GM18505 (cell line): ENCODE results near the gene RBMS3.
"Not testable (repeated sequence)": the region's sequence is repeated elsewhere in the genome, so short reads cannot be mapped to it uniquely, and the experiment has no call there.

ENCODE experiments used
- ATAC-seq: cut with Tn5 transposase; IDR thresholded peaks from one replicate; pipeline ENCODE4 v1.9.1; 2021; ENCODE audit not compliant: unreplicated experiment
- POLR2A ChIP-seq: IDR thresholded peaks from 4 replicates; pipeline ENCODE4 v1.6.1; 2011; ENCODE audit warnings: borderline replicate concordance; ENCODE audit not compliant: insufficient read depth, insufficient read length; ENCODE audit errors: extremely low read depth

RBMS3 gene

GRCh38 chr3:29280404-29281093 lies at the start of gene RBMS3:
RBMS3 (plus strand) TSS chr3:29281071.
- peak; percentile 39 for ATAC-seq
- no peak for TF ChIP-seq POLR2A

- not testable (repeated sequence) for ATAC-seq
Observed at GRCh38 chr3:29233126-29233525, 47.7 kb upstream of the RBMS3 start.

- ATAC-seq = no peak
- no peak for TF ChIP-seq POLR2A
Observed at GRCh38 chr3:29236146-29236840, 44.6 kb upstream of the RBMS3 start.

DNA sequence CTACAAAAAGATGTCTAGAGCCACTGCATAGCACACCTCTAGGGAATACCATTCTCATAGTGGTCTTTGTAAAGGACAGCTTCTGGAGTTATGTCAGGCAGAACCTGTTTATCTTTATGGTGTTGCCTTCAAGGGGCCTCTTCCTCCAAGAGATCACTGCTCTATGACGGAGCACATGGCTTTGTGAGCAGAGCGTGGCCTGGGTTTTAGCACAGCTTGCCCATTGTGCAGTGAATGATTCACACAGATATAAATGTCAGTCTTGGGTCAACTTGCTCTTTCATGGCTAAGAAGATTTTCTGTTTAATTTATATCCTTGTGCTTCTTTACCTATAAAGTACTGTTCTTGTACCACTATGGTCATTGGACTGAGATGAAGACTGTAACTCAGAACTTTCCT lies 41.5 kb upstream of the RBMS3 start:
- no peak for ATAC-seq
- no peak for TF ChIP-seq POLR2A

DNA sequence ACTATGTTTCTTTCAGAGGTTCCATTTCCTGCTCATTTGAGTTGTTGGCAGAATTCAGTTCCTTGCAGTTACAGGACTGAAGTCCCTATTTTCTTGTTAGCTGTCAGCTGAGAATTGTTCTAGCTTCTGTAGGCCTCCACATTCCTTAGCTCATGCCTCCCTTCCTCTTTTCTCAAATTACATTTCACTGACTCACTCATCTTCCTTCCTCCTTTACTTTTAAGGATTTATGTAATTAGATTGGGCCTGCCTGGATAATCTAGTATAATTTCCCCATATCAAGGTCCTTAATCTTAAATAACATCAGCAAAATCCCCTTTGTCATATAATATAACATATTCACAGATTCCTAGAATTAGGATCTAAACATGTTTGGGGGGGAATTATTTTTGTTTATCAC lies 40.6 kb upstream of the RBMS3 start:
- no peak for ATAC-seq
- TF ChIP-seq POLR2A = no peak

DNA sequence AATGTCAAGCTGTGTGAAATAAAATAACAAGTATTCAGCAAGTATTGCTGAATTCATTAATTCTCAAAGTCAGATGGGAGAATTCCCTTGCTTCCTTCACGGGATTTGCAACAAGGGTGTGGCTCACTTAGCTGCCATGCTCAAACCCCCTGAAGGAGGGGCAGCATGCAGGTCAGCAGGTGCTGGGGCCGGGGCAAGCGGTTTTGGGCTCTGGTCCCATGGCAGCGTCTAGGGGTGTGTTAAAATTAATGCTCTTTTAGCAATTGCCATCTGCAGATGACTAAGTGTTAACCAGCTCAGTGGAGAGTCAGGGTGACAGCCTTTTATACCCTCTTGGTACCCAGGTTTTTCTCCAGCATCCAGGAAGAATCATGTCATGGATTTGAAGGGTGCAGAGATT lies 40.0 kb upstream of the RBMS3 start:
- no peak for ATAC-seq
- TF ChIP-seq POLR2A = no peak

DNA sequence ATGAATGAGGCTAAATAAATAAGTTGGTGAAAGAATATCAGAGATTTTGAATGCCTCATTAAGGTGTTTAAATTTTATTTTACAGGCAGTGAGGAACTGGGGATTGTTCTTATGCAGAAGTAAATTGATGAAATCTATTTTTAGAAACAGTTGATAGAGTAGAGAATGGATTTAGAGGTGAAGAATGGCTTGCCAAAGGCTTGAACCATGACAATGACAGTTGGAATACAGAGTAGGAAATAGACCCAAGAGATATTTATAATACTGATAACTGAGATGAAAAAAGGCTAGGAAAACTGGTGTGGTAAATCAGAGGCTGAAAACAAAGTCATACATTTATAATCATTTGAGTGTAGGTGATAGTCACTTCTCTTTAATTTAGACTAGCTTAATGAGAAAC lies 39.0 kb upstream of the RBMS3 start:
- ATAC-seq = no peak

GRCh38 chr3:29242296-29242695 lies 38.6 kb upstream of the RBMS3 start:
- no peak for ATAC-seq
- no peak for TF ChIP-seq POLR2A

More for the DNA sequence above, 39.0 kb upstream of the RBMS3 start:
- no peak for TF ChIP-seq POLR2A

DNA sequence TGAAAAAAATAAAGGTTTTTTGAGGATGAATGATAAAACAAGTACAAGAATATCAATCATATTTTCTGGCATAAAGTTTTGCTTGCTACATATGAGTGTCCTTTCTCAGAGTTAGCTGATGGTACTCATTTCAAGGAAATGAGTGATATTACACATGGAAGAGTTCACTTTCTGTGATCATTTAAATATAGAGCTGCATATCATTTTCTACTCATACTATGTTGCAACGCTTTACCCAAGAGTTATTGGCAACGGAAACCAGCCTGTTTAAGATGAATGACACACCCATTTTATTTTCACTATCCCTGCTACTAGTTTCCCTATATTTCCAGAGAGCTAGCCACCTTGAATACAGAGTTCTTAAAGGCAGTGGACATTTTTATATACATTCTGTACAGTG lies 35.4 kb upstream of the RBMS3 start:
- no peak for ATAC-seq
- TF ChIP-seq POLR2A = no peak

GRCh38 chr3:29247088-29247745 lies 33.7 kb upstream of the RBMS3 start:
- ATAC-seq = no peak
- no peak for TF ChIP-seq POLR2A

GRCh38 chr3:29249829-29250345 lies 31.0 kb upstream of the RBMS3 start:
- TF ChIP-seq POLR2A = no peak
- no peak for ATAC-seq

- no peak for TF ChIP-seq POLR2A
- ATAC-seq = peak; percentile 52
Observed at GRCh38 chr3:29255854-29256696, 24.8 kb upstream of the RBMS3 start.

DNA sequence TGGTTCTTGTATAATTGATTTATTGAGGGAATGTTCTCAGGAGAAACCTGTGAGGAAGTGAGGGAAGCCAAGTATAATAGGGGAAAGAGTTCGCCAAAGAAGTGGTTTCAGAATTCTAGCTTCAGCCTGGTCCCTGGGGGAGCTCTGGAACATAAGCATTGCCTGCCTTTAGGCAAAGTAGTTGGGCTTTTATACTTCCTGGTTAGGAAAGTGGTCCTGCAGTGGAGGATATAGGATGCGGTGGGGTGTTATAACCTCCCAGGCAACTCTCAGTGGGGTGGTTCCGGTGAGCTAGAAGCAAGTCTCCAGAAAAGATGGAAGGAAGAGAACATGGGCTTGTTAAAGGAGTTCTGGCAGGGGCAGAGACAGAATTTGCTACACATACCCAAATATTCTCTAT lies 22.7 kb upstream of the RBMS3 start:
- no peak for ATAC-seq
- TF ChIP-seq POLR2A = no peak
